HG02642 (cell line): ENCODE data around the gene FCRL3.

Experiments used
- ATAC-seq: cut with Tn5 transposase; IDR thresholded peaks from one replicate; pipeline ENCODE4 v1.9.1; 2021; ENCODE audit warnings: mild to moderate bottlenecking; ENCODE audit not compliant: unreplicated experiment, poor library complexity

Gene FCRL3

GRCh38 chr1:157691285-157691920 lies 9.2 kb downstream of the FCRL3 start:
- ATAC-seq, result no peak

GRCh38 chr1:157682710-157683437 lies 17.7 kb downstream of the FCRL3 start:
- no peak for ATAC-seq

DNA sequence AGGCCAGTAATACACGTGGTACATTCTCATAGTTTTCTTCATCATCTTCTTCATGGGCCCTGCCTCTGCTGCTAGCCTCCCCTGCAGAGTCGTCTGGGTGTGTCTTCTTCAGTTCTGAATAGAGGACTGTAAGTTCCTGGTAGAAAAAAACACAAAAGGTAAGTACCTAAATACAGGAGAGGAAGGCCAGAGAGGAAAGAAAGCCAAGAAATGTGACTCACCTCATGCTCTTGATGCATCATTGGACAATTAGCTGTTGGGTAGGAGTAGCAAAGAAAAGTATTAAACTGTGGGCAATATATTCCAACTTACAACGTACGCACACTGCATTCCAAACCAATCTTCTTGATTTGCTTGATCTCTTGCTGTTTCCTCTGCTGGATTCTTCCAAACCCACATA lies 21.8 kb downstream of the FCRL3 start:
- ATAC-seq, result no peak

- ATAC-seq, result no peak
Measured at GRCh38 chr1:157673008-157673407, 27.6 kb downstream of the FCRL3 start.

GRCh38 chr1:157671895-157672294 lies 28.7 kb downstream of the FCRL3 start:
- no peak for ATAC-seq

DNA sequence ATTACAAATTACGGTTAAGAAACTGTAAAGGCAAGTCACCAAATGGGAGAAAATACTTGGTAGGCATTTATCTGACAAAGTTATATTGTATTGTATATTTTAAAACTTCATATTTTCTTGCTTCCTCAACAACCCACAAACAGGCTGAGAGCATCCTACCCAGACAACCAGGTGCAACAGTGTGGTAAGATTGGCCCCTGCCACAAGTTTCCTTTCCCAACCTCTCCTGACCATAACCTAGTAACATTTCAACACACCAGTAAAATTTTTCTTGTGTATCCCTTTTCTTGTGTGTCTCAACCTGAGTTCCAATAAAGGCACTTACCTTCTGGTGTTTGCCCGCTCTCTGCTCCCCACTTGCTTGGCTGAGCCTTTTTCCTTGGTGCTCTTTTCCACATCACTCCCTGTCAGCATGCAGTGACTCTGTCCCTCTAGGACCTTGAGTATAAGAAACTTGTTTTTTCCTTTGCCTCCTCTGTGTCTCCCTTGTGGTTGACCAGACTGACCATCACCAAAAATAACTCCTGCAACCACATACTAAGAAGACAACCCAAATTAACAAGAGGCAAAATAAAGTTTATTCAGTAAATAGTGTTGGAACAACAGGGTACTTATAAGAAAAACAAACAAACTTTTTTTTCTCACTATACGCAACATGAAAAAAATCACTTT lies 40.9 kb downstream of the FCRL3 start:
- no peak for ATAC-seq

GRCh38 chr1:157658571-157658970 lies 42.0 kb downstream of the FCRL3 start:
- no peak for ATAC-seq

DNA sequence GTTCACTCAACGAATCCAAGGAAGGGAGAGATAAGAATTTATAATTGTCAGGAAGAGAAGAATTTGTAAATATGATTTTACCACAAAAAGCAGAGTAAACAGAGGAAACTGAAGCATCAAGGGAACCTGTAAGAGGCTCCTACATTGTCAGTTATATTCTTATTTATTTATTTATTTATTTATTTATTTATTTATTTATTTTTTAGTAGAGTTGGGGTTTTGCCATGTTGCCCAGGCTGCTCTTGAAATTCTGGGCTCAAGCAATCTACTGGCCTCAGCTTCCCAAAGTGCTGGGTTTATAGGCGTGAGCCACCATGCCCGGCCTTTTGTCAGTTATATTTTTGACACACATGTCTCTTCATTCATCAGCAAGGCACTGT lies 47.1 kb downstream of the FCRL3 start:
- no peak for ATAC-seq

- peak; percentile 98 for ATAC-seq
Measured at GRCh38 chr1:157652859-157653493, 47.6 kb downstream of the FCRL3 start.

- no peak for ATAC-seq
Measured at GRCh38 chr1:157648317-157648716, 52.3 kb downstream of the FCRL3 start.

- no peak for ATAC-seq
Measured at GRCh38 chr1:157646144-157646543, 54.4 kb downstream of the FCRL3 start.

DNA sequence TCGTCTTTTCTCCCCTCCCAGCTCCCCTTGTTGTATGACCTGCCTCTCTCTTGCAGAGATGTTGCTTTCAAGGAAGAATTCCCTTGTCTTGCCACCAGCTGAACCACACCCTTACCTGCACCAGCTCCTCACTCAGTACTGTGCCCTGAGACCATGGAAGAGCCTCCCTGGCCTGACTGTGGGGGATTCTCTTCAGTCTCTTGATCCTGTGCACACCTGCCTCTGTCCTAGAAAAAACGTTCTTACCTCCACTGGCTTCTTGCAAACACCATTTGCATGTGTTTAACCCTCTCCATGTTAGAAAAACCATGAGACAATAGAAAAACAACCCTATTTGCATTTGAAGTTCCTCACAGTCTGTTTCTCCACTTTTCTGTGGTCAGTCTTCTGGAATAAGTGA lies 59.4 kb downstream of the FCRL3 start:
- no peak for ATAC-seq

DNA sequence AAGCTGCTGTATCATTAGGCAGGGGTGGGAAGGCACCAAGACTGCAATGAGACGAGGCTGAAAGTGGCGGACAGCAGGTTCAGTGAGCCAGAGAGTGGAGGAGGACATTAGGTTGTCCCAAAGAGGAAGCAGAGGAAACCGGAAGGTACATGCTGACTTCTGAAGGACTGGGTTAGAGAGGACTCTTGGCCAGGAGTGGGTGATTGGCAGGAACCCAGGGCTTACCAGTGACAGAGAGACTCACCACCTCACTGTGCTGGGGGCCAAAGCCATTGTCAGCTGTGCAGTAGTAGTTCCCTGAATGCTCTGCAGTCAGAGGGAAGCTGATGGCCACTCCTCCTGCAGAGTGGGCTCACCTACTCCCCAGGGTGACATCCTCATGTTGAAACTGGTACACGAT lies 60.8 kb downstream of the FCRL3 start:
- no peak for ATAC-seq

DNA sequence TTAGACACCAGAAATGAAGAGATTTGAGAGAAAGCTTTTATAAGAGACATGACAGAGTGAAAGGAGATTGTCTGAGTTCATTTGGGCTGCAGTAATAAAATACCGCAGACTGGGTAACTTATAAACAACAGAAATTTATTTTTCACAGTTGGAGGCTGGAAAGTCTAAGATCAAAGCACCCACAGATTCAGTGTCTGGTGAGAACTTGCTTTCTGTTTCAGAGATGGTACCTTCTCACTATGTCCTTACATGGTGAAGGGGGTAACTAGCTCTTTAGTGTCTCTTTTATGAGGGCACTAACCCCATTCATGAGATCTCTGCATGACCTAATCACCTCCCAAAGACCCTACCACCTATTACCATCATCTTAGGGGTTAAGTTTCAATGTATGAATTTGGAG lies 71.8 kb downstream of the FCRL3 start:
- ATAC-seq, result no peak
